ENCODE data around the gene TSPAN14. TPM values are rescaled to one million over a fixed set of nuclear protein-coding genes. Genes with fewer than 3 reads are reported as not detected.

The TSPAN14 gene
- total RNA-seq, 1 experiment from 2014 or later: 73.5 TPM

DNA sequence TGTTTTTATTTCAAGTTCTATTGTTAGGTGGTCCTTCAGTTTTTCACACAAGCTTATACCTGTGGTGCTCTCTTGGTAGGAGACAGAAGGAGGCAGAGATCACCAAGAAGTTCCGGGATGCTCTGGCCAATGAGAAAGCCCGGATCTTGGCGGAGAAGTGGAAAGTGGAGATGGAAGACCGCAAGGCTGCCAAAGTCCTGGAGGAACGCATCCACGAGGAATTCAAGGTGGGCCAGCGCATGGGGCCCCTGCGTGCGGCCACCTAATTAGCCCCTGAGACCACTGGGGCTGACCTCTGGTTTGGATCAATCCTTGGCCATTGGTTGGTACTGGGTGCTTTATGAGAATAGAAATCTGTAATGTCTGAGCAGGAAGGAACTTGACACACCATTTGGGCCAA, 117.2 kb downstream of the TSPAN14 start:
- Mint-ChIP-seq H3K27ac (no peak overlapping the region), H3K4me3 (no peak overlapping the region), H3K27me3 (ENCODE audit: low read depth) (no peaks in the 10 kb centered on the region), H3K9me3 (peaks cover 14% of the 10 kb centered on the region), H3K36me3 (no peaks in the 10 kb centered on the region), H3K4me1 (no peaks in the 10 kb centered on the region)
- POLR2A ChIA-PET: no interaction called here
- DNase-seq (ENCODE audit: low spot score) (no peak), ATAC-seq (no peak)
- TF ChIP-seq ZNF317 (CRISPR knock-in tag; IDR thresholded peaks at IDR 0.05; ENCODE audit: borderline replicate concordance, low read depth) (no peak), CREM (CRISPR knock-in tag; IDR thresholded peaks at IDR 0.05) (no peak), TCF7 (CRISPR knock-in tag; IDR thresholded peaks at IDR 0.05; ENCODE audit: low read depth) (no peak), ATF1 (CRISPR knock-in tag; IDR thresholded peaks at IDR 0.05) (no peak), MYBL2 (CRISPR knock-in tag; IDR thresholded peaks at IDR 0.05) (no peak)
- CTCF ChIA-PET: no interaction called here

DNA sequence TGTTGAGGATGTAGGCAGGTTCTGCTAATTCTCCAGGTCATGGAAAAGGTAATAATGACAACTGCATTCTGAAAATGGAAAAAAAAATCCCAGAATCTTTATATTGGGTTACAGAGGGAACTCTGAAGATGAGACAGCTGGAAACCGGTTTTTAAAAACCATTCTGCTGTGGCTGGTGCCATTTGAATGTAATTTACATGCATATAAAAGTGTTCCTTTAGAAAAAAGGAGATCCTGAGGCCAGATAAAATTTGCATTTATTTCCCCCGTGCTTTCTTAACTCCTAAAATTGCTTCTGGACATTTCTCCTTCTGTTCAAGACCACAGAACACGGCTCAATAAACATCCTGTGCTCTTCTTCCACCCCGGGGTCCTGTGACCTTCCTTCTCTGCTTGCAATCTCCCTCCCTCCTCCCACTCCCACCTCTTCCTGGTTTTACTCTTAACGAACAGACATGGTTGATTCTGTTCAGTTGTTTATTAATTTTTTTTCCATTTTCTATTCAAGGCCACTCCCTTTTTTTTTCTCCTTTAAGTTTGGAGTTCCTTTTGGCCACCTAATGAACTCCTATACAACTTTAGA, 125.2 kb downstream of the TSPAN14 start:
- H3K4me3 Mint-ChIP-seq: no peak overlapping the region
- ChIA-PET POLR2A (no interaction called here), CTCF (interaction anchor here (1.6 to 2.8 kb wide), 2 partner anchors 17 to 84 kb away, joined by 4 to 9 read pairs; no protein-coding TSS in a partner anchor)
- H3K36me3 Mint-ChIP-seq: peaks cover 4% of the 10 kb centered on the region; the same call in 1 of the 2 replicates
- DNase-seq (ENCODE audit: low spot score) (no peak), ATAC-seq (no peak)
- H3K9me3 Mint-ChIP-seq: peaks cover 18% of the 10 kb centered on the region
- H3K4me1 Mint-ChIP-seq: peaks cover 8% of the 10 kb centered on the region
- no peak for TF ChIP-seq CBFB (CRISPR knock-in tag; IDR thresholded peaks at IDR 0.05; ENCODE audit: low read depth)
- TF ChIP-seq, protein P1, sequence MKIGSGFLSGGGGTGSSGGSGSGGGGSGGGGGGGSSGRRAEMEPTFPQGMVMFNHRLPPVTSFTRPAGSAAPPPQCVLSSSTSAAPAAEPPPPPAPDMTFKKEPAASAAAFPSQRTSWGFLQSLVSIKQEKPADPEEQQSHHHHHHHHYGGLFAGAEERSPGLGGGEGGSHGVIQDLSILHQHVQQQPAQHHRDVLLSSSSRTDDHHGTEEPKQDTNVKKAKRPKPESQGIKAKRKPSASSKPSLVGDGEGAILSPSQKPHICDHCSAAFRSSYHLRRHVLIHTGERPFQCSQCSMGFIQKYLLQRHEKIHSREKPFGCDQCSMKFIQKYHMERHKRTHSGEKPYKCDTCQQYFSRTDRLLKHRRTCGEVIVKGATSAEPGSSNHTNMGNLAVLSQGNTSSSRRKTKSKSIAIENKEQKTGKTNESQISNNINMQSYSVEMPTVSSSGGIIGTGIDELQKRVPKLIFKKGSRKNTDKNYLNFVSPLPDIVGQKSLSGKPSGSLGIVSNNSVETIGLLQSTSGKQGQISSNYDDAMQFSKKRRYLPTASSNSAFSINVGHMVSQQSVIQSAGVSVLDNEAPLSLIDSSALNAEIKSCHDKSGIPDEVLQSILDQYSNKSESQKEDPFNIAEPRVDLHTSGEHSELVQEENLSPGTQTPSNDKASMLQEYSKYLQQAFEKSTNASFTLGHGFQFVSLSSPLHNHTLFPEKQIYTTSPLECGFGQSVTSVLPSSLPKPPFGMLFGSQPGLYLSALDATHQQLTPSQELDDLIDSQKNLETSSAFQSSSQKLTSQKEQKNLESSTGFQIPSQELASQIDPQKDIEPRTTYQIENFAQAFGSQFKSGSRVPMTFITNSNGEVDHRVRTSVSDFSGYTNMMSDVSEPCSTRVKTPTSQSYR (CRISPR knock-in tag; IDR thresholded peaks at IDR 0.05): no peak
- TF ChIP-seq, protein P2, sequence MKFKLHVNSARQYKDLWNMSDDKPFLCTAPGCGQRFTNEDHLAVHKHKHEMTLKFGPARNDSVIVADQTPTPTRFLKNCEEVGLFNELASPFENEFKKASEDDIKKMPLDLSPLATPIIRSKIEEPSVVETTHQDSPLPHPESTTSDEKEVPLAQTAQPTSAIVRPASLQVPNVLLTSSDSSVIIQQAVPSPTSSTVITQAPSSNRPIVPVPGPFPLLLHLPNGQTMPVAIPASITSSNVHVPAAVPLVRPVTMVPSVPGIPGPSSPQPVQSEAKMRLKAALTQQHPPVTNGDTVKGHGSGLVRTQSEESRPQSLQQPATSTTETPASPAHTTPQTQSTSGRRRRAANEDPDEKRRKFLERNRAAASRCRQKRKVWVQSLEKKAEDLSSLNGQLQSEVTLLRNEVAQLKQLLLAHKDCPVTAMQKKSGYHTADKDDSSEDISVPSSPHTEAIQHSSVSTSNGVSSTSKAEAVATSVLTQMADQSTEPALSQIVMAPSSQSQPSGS (CRISPR knock-in tag; IDR thresholded peaks at IDR 0.05; ENCODE audit: borderline replicate concordance, low read depth): no peak
- TF ChIP-seq, protein P3, sequence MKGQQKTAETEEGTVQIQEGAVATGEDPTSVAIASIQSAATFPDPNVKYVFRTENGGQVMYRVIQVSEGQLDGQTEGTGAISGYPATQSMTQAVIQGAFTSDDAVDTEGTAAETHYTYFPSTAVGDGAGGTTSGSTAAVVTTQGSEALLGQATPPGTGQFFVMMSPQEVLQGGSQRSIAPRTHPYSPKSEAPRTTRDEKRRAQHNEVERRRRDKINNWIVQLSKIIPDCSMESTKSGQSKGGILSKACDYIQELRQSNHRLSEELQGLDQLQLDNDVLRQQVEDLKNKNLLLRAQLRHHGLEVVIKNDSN (CRISPR knock-in tag; IDR thresholded peaks at IDR 0.05): no peak
- TF ChIP-seq NR3C1 (CRISPR knock-in tag; conservative IDR thresholded peaks at IDR 0.05; ENCODE audit: low read depth): no peak
- no peak for TF ChIP-seq FOXJ3 (CRISPR knock-in tag; IDR thresholded peaks at IDR 0.05; ENCODE audit: borderline replicate concordance)
- TF ChIP-seq, protein P4, sequence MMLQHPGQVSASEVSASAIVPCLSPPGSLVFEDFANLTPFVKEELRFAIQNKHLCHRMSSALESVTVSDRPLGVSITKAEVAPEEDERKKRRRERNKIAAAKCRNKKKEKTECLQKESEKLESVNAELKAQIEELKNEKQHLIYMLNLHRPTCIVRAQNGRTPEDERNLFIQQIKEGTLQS (CRISPR knock-in tag; conservative IDR thresholded peaks at IDR 0.05): no peak
- TF ChIP-seq, protein P5, sequence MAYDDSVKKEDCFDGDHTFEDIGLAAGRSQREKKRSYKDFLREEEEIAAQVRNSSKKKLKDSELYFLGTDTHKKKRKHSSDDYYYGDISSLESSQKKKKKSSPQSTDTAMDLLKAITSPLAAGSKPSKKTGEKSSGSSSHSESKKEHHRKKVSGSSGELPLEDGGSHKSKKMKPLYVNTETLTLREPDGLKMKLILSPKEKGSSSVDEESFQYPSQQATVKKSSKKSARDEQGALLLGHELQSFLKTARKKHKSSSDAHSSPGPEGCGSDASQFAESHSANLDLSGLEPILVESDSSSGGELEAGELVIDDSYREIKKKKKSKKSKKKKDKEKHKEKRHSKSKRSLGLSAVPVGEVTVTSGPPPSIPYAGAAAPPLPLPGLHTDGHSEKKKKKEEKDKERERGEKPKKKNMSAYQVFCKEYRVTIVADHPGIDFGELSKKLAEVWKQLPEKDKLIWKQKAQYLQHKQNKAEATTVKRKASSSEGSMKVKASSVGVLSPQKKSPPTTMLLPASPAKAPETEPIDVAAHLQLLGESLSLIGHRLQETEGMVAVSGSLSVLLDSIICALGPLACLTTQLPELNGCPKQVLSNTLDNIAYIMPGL (CRISPR knock-in tag; IDR thresholded peaks at IDR 0.05): no peak
- no peak for TF ChIP-seq HMGA2 (CRISPR knock-in tag; IDR thresholded peaks at IDR 0.05)
- TF ChIP-seq ZNF121 (CRISPR knock-in tag; IDR thresholded peaks at IDR 0.05): no peak
- no peak for TF ChIP-seq ZBTB21 (CRISPR knock-in tag; IDR thresholded peaks at IDR 0.05; ENCODE audit: borderline replicate concordance)
- TF ChIP-seq, protein P6, sequence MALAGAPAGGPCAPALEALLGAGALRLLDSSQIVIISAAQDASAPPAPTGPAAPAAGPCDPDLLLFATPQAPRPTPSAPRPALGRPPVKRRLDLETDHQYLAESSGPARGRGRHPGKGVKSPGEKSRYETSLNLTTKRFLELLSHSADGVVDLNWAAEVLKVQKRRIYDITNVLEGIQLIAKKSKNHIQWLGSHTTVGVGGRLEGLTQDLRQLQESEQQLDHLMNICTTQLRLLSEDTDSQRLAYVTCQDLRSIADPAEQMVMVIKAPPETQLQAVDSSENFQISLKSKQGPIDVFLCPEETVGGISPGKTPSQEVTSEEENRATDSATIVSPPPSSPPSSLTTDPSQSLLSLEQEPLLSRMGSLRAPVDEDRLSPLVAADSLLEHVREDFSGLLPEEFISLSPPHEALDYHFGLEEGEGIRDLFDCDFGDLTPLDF (CRISPR knock-in tag; IDR thresholded peaks at IDR 0.05): no peak
- no peak for TF ChIP-seq KAT7 (CRISPR knock-in tag; IDR thresholded peaks at IDR 0.05; ENCODE audit: borderline replicate concordance)
- TF ChIP-seq TP53 (CRISPR knock-in tag; IDR thresholded peaks at IDR 0.05): no peak
- no peak for TF ChIP-seq NR1H2 (CRISPR knock-in tag; IDR thresholded peaks at IDR 0.05)
- TF ChIP-seq NFYB (CRISPR knock-in tag; conservative IDR thresholded peaks at IDR 0.05; ENCODE audit: low read depth): no peak
- TF ChIP-seq, protein P7, sequence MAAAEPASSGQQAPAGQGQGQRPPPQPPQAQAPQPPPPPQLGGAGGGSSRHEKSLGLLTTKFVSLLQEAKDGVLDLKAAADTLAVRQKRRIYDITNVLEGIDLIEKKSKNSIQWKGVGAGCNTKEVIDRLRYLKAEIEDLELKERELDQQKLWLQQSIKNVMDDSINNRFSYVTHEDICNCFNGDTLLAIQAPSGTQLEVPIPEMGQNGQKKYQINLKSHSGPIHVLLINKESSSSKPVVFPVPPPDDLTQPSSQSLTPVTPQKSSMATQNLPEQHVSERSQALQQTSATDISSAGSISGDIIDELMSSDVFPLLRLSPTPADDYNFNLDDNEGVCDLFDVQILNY (CRISPR knock-in tag; IDR thresholded peaks at IDR 0.05): no peak
- no peak for TF ChIP-seq SOX15 (CRISPR knock-in tag; IDR thresholded peaks at IDR 0.05)
- H3K27me3 Mint-ChIP-seq (ENCODE audit: low read depth): no peaks in the 10 kb centered on the region; the same call in 1 of the 2 replicates
- no peak overlapping the region for H3K27ac Mint-ChIP-seq

Data from WTC11 (cell line).